Body of pancreas (tissue), 4 donors: ENCODE results near the gene TPSAB1.

Experiments
- POLR2A ChIP-seq, 3 donors: fragments of 450-650 bp; IDR thresholded peaks; one replicate each; pipeline ENCODE4 v1.6.1; 2016; ENCODE audit warnings: antibody characterized with exemption in 3 of 3, mild to moderate bottlenecking in 2 of 3
- TF ChIP-seq, protein P1 (sequence below), 7 experiments: fragments of 450-650 bp in 4 of 7; fragments of 200-600 bp in 3 of 7; sonication (generic) in 3 of 7; IDR thresholded peaks; one replicate each; pipeline ENCODE4 v1.5.1; 2016 to 2019; ENCODE audit warnings: antibody characterized with exemption in 7 of 7

GRCh38 chr16:1279945-1280589 is 39.6 kb downstream of the TPSAB1 start:
- no peak for TF ChIP-seq POLR2A (IDR thresholded peaks at IDR 0.05)
- TF ChIP-seq, protein P1, sequence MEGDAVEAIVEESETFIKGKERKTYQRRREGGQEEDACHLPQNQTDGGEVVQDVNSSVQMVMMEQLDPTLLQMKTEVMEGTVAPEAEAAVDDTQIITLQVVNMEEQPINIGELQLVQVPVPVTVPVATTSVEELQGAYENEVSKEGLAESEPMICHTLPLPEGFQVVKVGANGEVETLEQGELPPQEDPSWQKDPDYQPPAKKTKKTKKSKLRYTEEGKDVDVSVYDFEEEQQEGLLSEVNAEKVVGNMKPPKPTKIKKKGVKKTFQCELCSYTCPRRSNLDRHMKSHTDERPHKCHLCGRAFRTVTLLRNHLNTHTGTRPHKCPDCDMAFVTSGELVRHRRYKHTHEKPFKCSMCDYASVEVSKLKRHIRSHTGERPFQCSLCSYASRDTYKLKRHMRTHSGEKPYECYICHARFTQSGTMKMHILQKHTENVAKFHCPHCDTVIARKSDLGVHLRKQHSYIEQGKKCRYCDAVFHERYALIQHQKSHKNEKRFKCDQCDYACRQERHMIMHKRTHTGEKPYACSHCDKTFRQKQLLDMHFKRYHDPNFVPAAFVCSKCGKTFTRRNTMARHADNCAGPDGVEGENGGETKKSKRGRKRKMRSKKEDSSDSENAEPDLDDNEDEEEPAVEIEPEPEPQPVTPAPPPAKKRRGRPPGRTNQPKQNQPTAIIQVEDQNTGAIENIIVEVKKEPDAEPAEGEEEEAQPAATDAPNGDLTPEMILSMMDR (IDR thresholded peaks at IDR 0.05), result no peak
